ENCODE measurements around the gene ADAT1. TPM values are rescaled to one million over a fixed set of nuclear protein-coding genes. Genes with fewer than 3 reads are reported as not detected.

Gene ADAT1
- total RNA-seq, 1 experiment from 2014 or later, result 71.3 TPM

- no peaks in the 10 kb centered on the region for H3K4me1 Mint-ChIP-seq (ENCODE audit: low read depth, unreplicated experiment)
- H3K27me3 Mint-ChIP-seq (ENCODE audit: insufficient read depth, unreplicated experiment), result no peaks in the 10 kb centered on the region
- DNase-seq, result no peak
- no peak overlapping the region for H3K4me3 ChIP-seq (ENCODE audit: low read depth, low read length)
- H3K27ac Mint-ChIP-seq (ENCODE audit: unreplicated experiment), result no peak overlapping the region
- no peak overlapping the region for H3K4me3 Mint-ChIP-seq (ENCODE audit: unreplicated experiment)
- no peaks in the 10 kb centered on the region for H3K27me3 ChIP-seq (replicated peaks; ENCODE audit: control insufficient read depth, insufficient read depth, low read length)
- intact Hi-C loops (cut with micrococcal nuclease; ENCODE audit: unreplicated experiment), result no loop called here
- ChIA-PET CTCF (no interaction called here), POLR2A (no interaction called here)
- H3K36me3 Mint-ChIP-seq (ENCODE audit: insufficient read depth, unreplicated experiment), result peaks cover 99% of the 10 kb centered on the region
- H3K9me3 ChIP-seq, result no peaks in the 10 kb centered on the region
- peaks cover 11% of the 10 kb centered on the region for H3K36me3 ChIP-seq (ENCODE audit: control insufficient read depth, insufficient read depth, low read length)
- H3K4me1 ChIP-seq, result peaks cover 3% of the 10 kb centered on the region; the same call in 1 of the 2 replicates
- no peak for TF ChIP-seq CTCF (IDR thresholded peaks at IDR 0.05; ENCODE audit: insufficient read depth in 1 of 2, low read depth in 1 of 2, low read length in 1 of 2, severe bottlenecking in 1 of 2, unreplicated experiment in 1 of 2)
- no peaks in the 10 kb centered on the region for H3K9me3 Mint-ChIP-seq (ENCODE audit: unreplicated experiment)
- no TSS peak for BruUV-seq (replicated peaks)
These were observed 12.0 kb upstream of the ADAT1 start for GRCh38 chr16:75635036-75635435.

- Mint-ChIP-seq H3K36me3 (ENCODE audit: insufficient read depth, unreplicated experiment) (peaks cover 100% of the 10 kb centered on the region), H3K27ac (ENCODE audit: unreplicated experiment) (no peak overlapping the region), H3K9me3 (ENCODE audit: unreplicated experiment) (no peaks in the 10 kb centered on the region), H3K4me1 (ENCODE audit: low read depth, unreplicated experiment) (no peaks in the 10 kb centered on the region), H3K4me3 (ENCODE audit: unreplicated experiment) (no peak overlapping the region), H3K27me3 (ENCODE audit: insufficient read depth, unreplicated experiment) (no peaks in the 10 kb centered on the region)
- DNase-seq, result peak in 1 of 2 experiments; percentile 53
- no peak for TF ChIP-seq CTCF (IDR thresholded peaks at IDR 0.05; ENCODE audit: insufficient read depth in 1 of 2, low read depth in 1 of 2, low read length in 1 of 2, severe bottlenecking in 1 of 2, unreplicated experiment in 1 of 2)
- ChIA-PET POLR2A (interaction anchor here (1.3 kb wide), 1 partner anchor 10 kb away, joined by 3 read pairs; the partner anchor contains the start of gene ADAT1), CTCF (no interaction called here)
- H3K36me3 ChIP-seq (ENCODE audit: control insufficient read depth, insufficient read depth, low read length), result peaks cover 17% of the 10 kb centered on the region
- no peaks in the 10 kb centered on the region for H3K9me3 ChIP-seq
- H3K4me3 ChIP-seq (ENCODE audit: low read depth, low read length), result no peak overlapping the region
- no TSS peak for BruUV-seq (replicated peaks)
- H3K4me1 ChIP-seq, result peaks cover 3% of the 10 kb centered on the region; the same call in 1 of the 2 replicates
- intact Hi-C loops (cut with micrococcal nuclease; ENCODE audit: unreplicated experiment), result no loop called here
- H3K27me3 ChIP-seq (replicated peaks; ENCODE audit: control insufficient read depth, insufficient read depth, low read length), result no peaks in the 10 kb centered on the region
These were observed 9.8 kb upstream of the ADAT1 start for GRCh38 chr16:75632857-75633256.

GRCh38 chr16:75630052-75630451, 7.0 kb upstream of the ADAT1 start:
- peaks cover 16% of the 10 kb centered on the region for H3K36me3 ChIP-seq (ENCODE audit: control insufficient read depth, insufficient read depth, low read length)
- no peak for DNase-seq
- H3K4me3 ChIP-seq (ENCODE audit: low read depth, low read length), result no peak overlapping the region
- intact Hi-C loops (cut with micrococcal nuclease; ENCODE audit: unreplicated experiment), result no loop called here
- no peaks in the 10 kb centered on the region for H3K9me3 ChIP-seq
- CTCF ChIA-PET, result interaction anchor here (1.2 kb wide), 1 partner anchor 113 kb away, joined by 3 read pairs; no protein-coding TSS in a partner anchor
- no peak for TF ChIP-seq CTCF (IDR thresholded peaks at IDR 0.05; ENCODE audit: insufficient read depth in 1 of 2, low read depth in 1 of 2, low read length in 1 of 2, severe bottlenecking in 1 of 2, unreplicated experiment in 1 of 2)
- BruUV-seq (replicated peaks), result no TSS peak
- Mint-ChIP-seq H3K4me3 (ENCODE audit: unreplicated experiment) (no peak overlapping the region), H3K36me3 (ENCODE audit: insufficient read depth, unreplicated experiment) (peaks cover 100% of the 10 kb centered on the region), H3K27ac (ENCODE audit: unreplicated experiment) (no peak overlapping the region), H3K9me3 (ENCODE audit: unreplicated experiment) (peaks cover 10% of the 10 kb centered on the region), H3K4me1 (ENCODE audit: low read depth, unreplicated experiment) (peaks cover 25% of the 10 kb centered on the region), H3K27me3 (ENCODE audit: insufficient read depth, unreplicated experiment) (no peaks in the 10 kb centered on the region)
- H3K27me3 ChIP-seq (replicated peaks; ENCODE audit: control insufficient read depth, insufficient read depth, low read length), result no peaks in the 10 kb centered on the region
- peaks cover 23% of the 10 kb centered on the region for H3K4me1 ChIP-seq
- POLR2A ChIA-PET, result no interaction called here
